ENCODE measurements around the gene PPP3CA. TPM values are rescaled to one million over a fixed set of nuclear protein-coding genes. Genes with fewer than 3 reads are reported as not detected.

Gene PPP3CA
- total RNA-seq, 2 experiments from 2014 or later = 12.9 to 13.8 TPM

GRCh38 chr4:101208171-101208570, 139.2 kb downstream of the PPP3CA start:
- Histone ChIP-seq H3K27me3 (ENCODE audit: control insufficient read depth in 1 of 2, insufficient read depth in 2 of 2, low read length in 2 of 2) (no peaks in the 10 kb centered on the region), H3K4me1 (ENCODE audit: insufficient read depth, low read length) (peaks cover 10% of the 10 kb centered on the region), H3K36me3 (ENCODE audit: insufficient read depth, low read length) (no peaks in the 10 kb centered on the region), H3K4me3 (ENCODE audit: low read length) (no peak overlapping the region), H3K9me3 (ENCODE audit: control insufficient read depth in 1 of 2, insufficient read depth in 1 of 2, low read length in 2 of 2) (no peaks in the 10 kb centered on the region), H3K27ac (ENCODE audit: low read depth in 1 of 2, low read length in 2 of 2) (no peak overlapping the region)
- Mint-ChIP-seq H3K9me3 (no peaks in the 10 kb centered on the region), H3K27ac (no peak overlapping the region), H3K4me3 (no peak overlapping the region), H3K27me3 (no peaks in the 10 kb centered on the region), H3K4me1 (ENCODE audit: low read depth) (peaks cover 45% of the 10 kb centered on the region), H3K36me3 (ENCODE audit: low read depth) (no peaks in the 10 kb centered on the region)
- ChIA-PET CTCF (no interaction called here), POLR2A (no interaction called here)
- ATAC-seq (ENCODE audit: poor library complexity) = no peak
- TF ChIP-seq, protein P1, sequence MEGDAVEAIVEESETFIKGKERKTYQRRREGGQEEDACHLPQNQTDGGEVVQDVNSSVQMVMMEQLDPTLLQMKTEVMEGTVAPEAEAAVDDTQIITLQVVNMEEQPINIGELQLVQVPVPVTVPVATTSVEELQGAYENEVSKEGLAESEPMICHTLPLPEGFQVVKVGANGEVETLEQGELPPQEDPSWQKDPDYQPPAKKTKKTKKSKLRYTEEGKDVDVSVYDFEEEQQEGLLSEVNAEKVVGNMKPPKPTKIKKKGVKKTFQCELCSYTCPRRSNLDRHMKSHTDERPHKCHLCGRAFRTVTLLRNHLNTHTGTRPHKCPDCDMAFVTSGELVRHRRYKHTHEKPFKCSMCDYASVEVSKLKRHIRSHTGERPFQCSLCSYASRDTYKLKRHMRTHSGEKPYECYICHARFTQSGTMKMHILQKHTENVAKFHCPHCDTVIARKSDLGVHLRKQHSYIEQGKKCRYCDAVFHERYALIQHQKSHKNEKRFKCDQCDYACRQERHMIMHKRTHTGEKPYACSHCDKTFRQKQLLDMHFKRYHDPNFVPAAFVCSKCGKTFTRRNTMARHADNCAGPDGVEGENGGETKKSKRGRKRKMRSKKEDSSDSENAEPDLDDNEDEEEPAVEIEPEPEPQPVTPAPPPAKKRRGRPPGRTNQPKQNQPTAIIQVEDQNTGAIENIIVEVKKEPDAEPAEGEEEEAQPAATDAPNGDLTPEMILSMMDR (IDR thresholded peaks at IDR 0.05) = no peak
- intact Hi-C loops (cut with DNase I, micrococcal nuclease) = no loop called here
- DNase-seq = no peak

DNA sequence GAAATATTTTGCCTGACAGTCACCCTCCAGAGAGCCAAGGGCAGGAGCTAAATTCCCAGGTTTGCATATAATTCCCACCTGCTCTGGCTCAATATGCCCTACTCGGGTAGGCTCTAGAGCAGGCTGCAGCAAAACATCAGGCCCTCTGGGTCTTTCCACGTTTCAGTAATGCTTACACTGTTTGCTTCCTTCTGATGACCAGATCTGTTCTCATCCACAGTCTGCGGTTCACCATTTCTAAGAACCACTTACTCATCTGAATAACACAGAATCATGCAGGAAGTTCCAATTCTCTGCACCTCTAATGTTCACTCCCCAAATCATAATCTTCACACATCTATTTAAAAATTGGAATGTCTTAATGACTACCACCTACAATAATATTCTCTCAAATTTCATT, 141.4 kb downstream of the PPP3CA start:
- peaks cover 43% of the 10 kb centered on the region for H3K4me1 Mint-ChIP-seq (ENCODE audit: low read depth)
- no peak overlapping the region for H3K4me3 ChIP-seq (ENCODE audit: low read length)
- H3K27me3 ChIP-seq (ENCODE audit: control insufficient read depth in 1 of 2, insufficient read depth in 2 of 2, low read length in 2 of 2) = no peaks in the 10 kb centered on the region
- ChIA-PET POLR2A (interaction anchor here (1.0 kb wide), 1 partner anchor 22 kb away, joined by 3 read pairs; no protein-coding TSS in a partner anchor), CTCF (no interaction called here)
- no peaks in the 10 kb centered on the region for H3K36me3 ChIP-seq (ENCODE audit: insufficient read depth, low read length)
- H3K9me3 ChIP-seq (ENCODE audit: control insufficient read depth in 1 of 2, insufficient read depth in 1 of 2, low read length in 2 of 2) = no peaks in the 10 kb centered on the region
- DNase-seq = peak in 13 of 14 experiments; percentile 4 to 82 (median 12)
- no peaks in the 10 kb centered on the region for H3K27me3 Mint-ChIP-seq
- ATAC-seq (ENCODE audit: poor library complexity) = peak; percentile 92
- intact Hi-C loops (cut with DNase I, micrococcal nuclease) = no loop called here
- peaks cover 10% of the 10 kb centered on the region for H3K4me1 ChIP-seq (ENCODE audit: insufficient read depth, low read length)
- peak overlapping the region; percentile 16 for H3K27ac Mint-ChIP-seq
- H3K36me3 Mint-ChIP-seq (ENCODE audit: low read depth) = no peaks in the 10 kb centered on the region
- H3K4me3 Mint-ChIP-seq = peak overlapping the region; percentile 7
- H3K9me3 Mint-ChIP-seq = no peaks in the 10 kb centered on the region
- no peak overlapping the region for H3K27ac ChIP-seq (ENCODE audit: low read depth in 1 of 2, low read length in 2 of 2)
- TF ChIP-seq, protein P1 (IDR thresholded peaks at IDR 0.05) = no peak

- no peak for ATAC-seq (ENCODE audit: poor library complexity)
- no peaks in the 10 kb centered on the region for H3K9me3 Mint-ChIP-seq
- no peaks in the 10 kb centered on the region for H3K36me3 Mint-ChIP-seq (ENCODE audit: low read depth)
- H3K27me3 Mint-ChIP-seq = no peaks in the 10 kb centered on the region
- H3K4me1 Mint-ChIP-seq (ENCODE audit: low read depth) = peaks cover 34% of the 10 kb centered on the region
- no peak for DNase-seq
- H3K27ac Mint-ChIP-seq = no peak overlapping the region
- H3K4me1 ChIP-seq (ENCODE audit: insufficient read depth, low read length) = peaks cover 10% of the 10 kb centered on the region
- no peaks in the 10 kb centered on the region for H3K36me3 ChIP-seq (ENCODE audit: insufficient read depth, low read length)
- no peaks in the 10 kb centered on the region for H3K9me3 ChIP-seq (ENCODE audit: control insufficient read depth in 1 of 2, insufficient read depth in 1 of 2, low read length in 2 of 2)
- no peak overlapping the region for H3K27ac ChIP-seq (ENCODE audit: low read depth in 1 of 2, low read length in 2 of 2)
- ChIA-PET POLR2A (no interaction called here), CTCF (no interaction called here)
- H3K4me3 Mint-ChIP-seq = no peak overlapping the region
- intact Hi-C loops (cut with DNase I, micrococcal nuclease) = no loop called here
- H3K4me3 ChIP-seq (ENCODE audit: low read length) = no peak overlapping the region
- TF ChIP-seq, protein P1 (IDR thresholded peaks at IDR 0.05) = no peak
- H3K27me3 ChIP-seq (ENCODE audit: control insufficient read depth in 1 of 2, insufficient read depth in 2 of 2, low read length in 2 of 2) = no peaks in the 10 kb centered on the region
These were observed 145.9 kb downstream of the PPP3CA start for GRCh38 chr4:101201421-101201820.

Measured in CD4-positive, alpha-beta T cell (primary cell).